HepG2 (cell line): Measurements from ENCODE around the gene CHN2. TPM values are rescaled to one million over a fixed set of nuclear protein-coding genes. Genes with fewer than 3 reads are reported as not detected.

Source experiments
- ATAC-seq: fragments of 200-7000 bp; cut with Tn5 transposase; 3 replicates; pipeline ENCODE4 v1.9.1; 2020; ENCODE audit warnings: mild to moderate bottlenecking, moderate library complexity
- BruUV-seq: library from RNA; stranded (reverse); fragments of 400-500 nt; replicated peaks from 2 replicates; lab custom pipeline; 2021; lab: Mats Ljungman, UMichigan
- CTCF ChIA-PET: fragments of 300-600 bp; formaldehyde crosslinking; extraction: SDS; loops from one replicate; lab custom pipeline; 2021; ENCODE audit warnings: low total read pairs, inconsistent platforms, low intra/inter-chr PET ratio; lab: Yijun Ruan, JAX
- POLR2A ChIA-PET: fragments of 350-600 bp; sonication (Branson Sonifier 250); formaldehyde crosslinking; loops from one replicate; lab custom pipeline; 2020; ENCODE audit warnings: antibody characterized with exemption, inconsistent platforms; lab: Yijun Ruan, JAX
- DNase-seq: peaks from one replicate; pipeline ENCODE4 v3.0.0-alpha.2; 2015; ENCODE audit warnings: low spot score
- FAIRE-seq: peaks from 3 replicates; lab custom pipeline; 2011; peaks lifted over from hg19 to GRCh38; lab: Jason Lieb, UNC
- H2AFZ ChIP-seq: one replicate; pipeline ENCODE4 v1.6.1; 2011; ENCODE audit warnings: low read length, inconsistent platforms
- H3K27ac ChIP-seq: fragments of 300-600 bp; 3 replicates; pipeline ENCODE4 v1.8.0; 2011; ENCODE audit warnings: mixed run types, mild to moderate bottlenecking, mixed read lengths, low read length, inconsistent platforms; ENCODE audit not compliant: insufficient read depth; ENCODE audit errors: extremely low read length
- H3K27me3 ChIP-seq, 2 experiments: fragments of 200-600 bp in 1 of 2; 2 replicates in 1 of 2; 3 replicates in 1 of 2; pipeline versions ENCODE4 v1.6.0 to v1.8.0; 2011; ENCODE audit warnings: low read length in 2 of 2, mild to moderate bottlenecking in 2 of 2, moderate library complexity in 2 of 2, inconsistent platforms in 1 of 2; ENCODE audit not compliant: insufficient read depth in 2 of 2, control insufficient read depth in 1 of 2
- H3K36me3 ChIP-seq, 2 experiments: fragments of 200-600 bp in 1 of 2; replicated peaks in 1 of 2; 2 replicates in 1 of 2; 3 replicates in 1 of 2; pipeline versions ENCODE4 v1.5.1 to v1.8.0; 2011; ENCODE audit warnings: low read length in 2 of 2, inconsistent platforms in 1 of 2; ENCODE audit not compliant: insufficient read depth in 2 of 2, control insufficient read depth in 1 of 2
- H3K4me1 ChIP-seq: 2 replicates; pipeline ENCODE4 v1.5.1; 2012; ENCODE audit warnings: low read length, inconsistent platforms; ENCODE audit not compliant: insufficient read depth
- H3K4me2 ChIP-seq: 2 replicates; pipeline ENCODE4 v1.6.0; 2011; ENCODE audit warnings: low read depth, low read length, inconsistent platforms
- H3K4me3 ChIP-seq, 3 experiments: fragments of 200-600 bp in 1 of 3; sonication (generic), shearing (Covaris generic) in 1 of 3; replicated peaks in 1 of 3; 2 replicates each; pipeline ENCODE4 v1.5.1; 2011 to 2016; ENCODE audit warnings: low read length in 3 of 3, inconsistent platforms in 2 of 3, low read depth in 2 of 3, mild to moderate bottlenecking in 2 of 3, control low read depth in 1 of 3, mixed read lengths in 1 of 3; ENCODE audit not compliant: insufficient read depth in 1 of 3
- H3K79me2 ChIP-seq: one replicate; pipeline ENCODE4 v1.6.1; 2011; ENCODE audit warnings: low read length, inconsistent platforms; ENCODE audit not compliant: insufficient read depth
- H3K9ac ChIP-seq: 2 replicates; pipeline ENCODE4 v1.6.0; 2011; ENCODE audit warnings: mild to moderate bottlenecking, low read depth, low read length, inconsistent platforms; ENCODE audit not compliant: insufficient read depth
- H3K9me3 ChIP-seq: 2 replicates; pipeline ENCODE4 v1.5.1; 2012; ENCODE audit warnings: mild to moderate bottlenecking, low read length
- H4K20me1 ChIP-seq: 2 replicates; pipeline ENCODE4 v1.6.0; 2011; ENCODE audit warnings: inconsistent platforms, mild to moderate bottlenecking, low read length, moderate library complexity; ENCODE audit not compliant: insufficient read depth
- BRD4 ChIP-seq: sonication (generic); formaldehyde crosslinking; IDR thresholded peaks from 2 replicates; pipeline ENCODE4 v1.4.0; 2020; ENCODE audit warnings: missing genetic modification reagents
- CEBPB ChIP-seq: IDR thresholded peaks from 2 replicates; pipeline ENCODE4 v1.6.1; 2011; ENCODE audit warnings: low read depth, low read length, improper control_type of control experiment, borderline replicate concordance
- CEBPG ChIP-seq: IDR thresholded peaks from 2 replicates; pipeline ENCODE4 v1.6.1; 2016
- GATAD2A ChIP-seq: IDR thresholded peaks from 2 replicates; pipeline ENCODE4 v1.6.1; 2016
- HHEX ChIP-seq: IDR thresholded peaks from 2 replicates; pipeline ENCODE4 v1.6.1; 2016; ENCODE audit warnings: control low read depth
- HOMEZ ChIP-seq: IDR thresholded peaks from 2 replicates; pipeline ENCODE4 v1.6.1; 2016; ENCODE audit warnings: low read depth
- HOXA9 ChIP-seq: sonication (generic); formaldehyde crosslinking; IDR thresholded peaks from 2 replicates; pipeline ENCODE4 v1.8.1; 2022; ENCODE audit warnings: missing genetic modification reagents, mild to moderate bottlenecking, moderate library complexity, borderline replicate concordance
- KDM3A ChIP-seq: IDR thresholded peaks from 2 replicates; pipeline ENCODE4 v1.6.1; 2018; ENCODE audit warnings: low read depth, missing compliant biosample characterization
- MLLT10 ChIP-seq: sonication (generic); formaldehyde crosslinking; IDR thresholded peaks from 2 replicates; pipeline ENCODE4 v1.4.0; 2020; ENCODE audit warnings: missing genetic modification reagents
- PRDM4 ChIP-seq: sonication (generic); formaldehyde crosslinking; IDR thresholded peaks from 2 replicates; pipeline ENCODE4 v1.9.0; 2021; ENCODE audit warnings: missing genetic modification reagents, borderline replicate concordance
- RFXAP ChIP-seq: sonication (generic); formaldehyde crosslinking; IDR thresholded peaks from 2 replicates; pipeline ENCODE4 v1.4.0; 2020; ENCODE audit warnings: missing genetic modification reagents, borderline replicate concordance
- THAP9 ChIP-seq: sonication (generic); formaldehyde crosslinking; IDR thresholded peaks from 2 replicates; pipeline ENCODE4; 2020; ENCODE audit warnings: missing genetic modification reagents, mild to moderate bottlenecking, borderline replicate concordance
- ZBED4 ChIP-seq: sonication (generic); formaldehyde crosslinking; IDR thresholded peaks from 2 replicates; pipeline ENCODE4 v1.4.0; 2020; ENCODE audit warnings: missing genetic modification reagents, borderline replicate concordance
- ZNF891 ChIP-seq: sonication (generic); formaldehyde crosslinking; IDR thresholded peaks from 2 replicates; pipeline ENCODE4 v1.5.0; 2020; ENCODE audit warnings: mild to moderate bottlenecking, missing genetic modification reagents
- WGBS: methylation state at CpG from one replicate; pipeline ENCODE4 v1.1.6; 2017; ENCODE audit warnings: low lambda C conversion rate; 5-methylcytosine and 5-hydroxymethylcytosine counted together
- in situ Hi-C: cut with HindIII; loops from 2 replicates; pipeline ENCODE4 v1.10.0; 2017; ENCODE audit warnings: low pct_unique_long_range_greater_than_20kb; ENCODE audit not compliant: extremely low pct_ligation_motif_present
- intact Hi-C: fragments of 100-400 bp; cut with micrococcal nuclease; formaldehyde crosslinking; loops from one replicate; pipeline ENCODE4 v1.10.0; 2022; ENCODE audit not compliant: unreplicated experiment
- polyA plus RNA-seq, 8 experiments: library from polyadenylated mRNA; depleted of rRNA in 3 of 8; stranded (reverse) in 7 of 8; unstranded in 1 of 8; fragments of >200 nt; fragmentation: Illumina TruSeq in 4 of 8; extraction: Trizol in 4 of 8; gene quantifications; 2 replicates each; pipeline versions ENCODE4 v1.2.1 to v1.2.3, GENCODE V29; 2011 to 2016; ENCODE audit warnings: low read depth in 4 of 8, missing spikeins in 1 of 8, mixed read lengths in 1 of 8; ENCODE audit not compliant: insufficient read depth in 1 of 8
- total RNA-seq, 5 experiments: library from RNA; depleted of rRNA; stranded (reverse); fragments of >200 nt; fragmentation: Illumina TruSeq; extraction: Trizol; gene quantifications; 2 replicates each; pipeline ENCODE4 v1.2.3, GENCODE V29; 2016; ENCODE audit warnings: low read depth in 1 of 5

Gene CHN2
- total and polyA plus RNA-seq, 2 of the 13 experiments (the other 11 are each of a cell fraction or from before 2014, with no cell fraction given), result 23.5 to 30.5 TPM

GRCh38 chr7:29237489-29237888 is 42.9 kb downstream of the CHN2 start:
- POLR2A ChIA-PET, result no interaction called here
- DNase-seq (peak; percentile 23), ATAC-seq (peak; percentile 73)
- intact Hi-C loops, result no loop called here
- BruUV-seq, result no TSS peak
- H3K9me3 ChIP-seq, result no peaks in the 10 kb centered on the region
- H4K20me1 ChIP-seq, result no peaks in the 10 kb centered on the region
- no peaks in the 10 kb centered on the region for H3K27me3 ChIP-seq
- H3K4me1 ChIP-seq, result peaks cover 65% of the 10 kb centered on the region
- no peak overlapping the region for H2AFZ ChIP-seq
- no peak overlapping the region for H3K9ac ChIP-seq
- TF ChIP-seq ZNF891 (CRISPR knock-in tag), result no peak
- peak; percentile 87 for TF ChIP-seq CEBPG
- no peak for TF ChIP-seq HHEX
- TF ChIP-seq HOMEZ (CRISPR knock-in tag), result no peak
- no peak for TF ChIP-seq RFXAP
- no peak for TF ChIP-seq ZBED4 (CRISPR knock-in tag)
- peak; percentile 24; the same call in 1 of the 2 replicates for TF ChIP-seq GATAD2A (CRISPR knock-in tag)
- no peak for TF ChIP-seq MLLT10 (CRISPR knock-in tag)
- TF ChIP-seq CEBPB, result peak; percentile 75; the same call in 1 of the 2 replicates
- TF ChIP-seq THAP9 (CRISPR knock-in tag), result no peak
- TF ChIP-seq BRD4 (CRISPR knock-in tag), result no peak
- no peak for TF ChIP-seq PRDM4
- TF ChIP-seq HOXA9 (CRISPR knock-in tag), result no peak
- TF ChIP-seq KDM3A, result no peak
- TF ChIP-seq, all 625 proteins: peak for 3
- peak; percentile 52 for FAIRE-seq
- Histone ChIP-seq H3K4me3 (no peak overlapping the region), H3K36me3 (peaks cover 4 to 7% of the 10 kb centered on the region in 2 experiments; a peak in 3 of 5 replicates), H3K4me2 (no peak overlapping the region), H3K79me2 (peaks cover 46% of the 10 kb centered on the region), H3K27ac (peak overlapping the region; percentile 3)
- CTCF ChIA-PET, result no interaction called here
- in situ Hi-C loops, result no loop called here
- WGBS, result 82% methylated on average over 3 of the region's 3 CpGs
